Naive thymus-derived CD8-positive, alpha-beta T cell (primary cell): ENCODE results near the gene IGFBP1. TPM values are rescaled to one million over a fixed set of nuclear protein-coding genes. Genes with fewer than 3 reads are reported as not detected.

Experiments
- ATAC-seq, 2 donors: fragments of 150-1000 bp; cut with Tn5 transposase in 1 of 2; sonication (Bioruptor Pico), chemical (Tn5 transposase) in 1 of 2; 1 replicate in 1 of 2; 2 replicates in 1 of 2; pipeline ENCODE4 v1.10.0; 2021; ENCODE audit warnings: mild to moderate bottlenecking in 2 of 2, moderate library complexity in 2 of 2
- POLR2A ChIA-PET: fragments of 350-600 bp; sonication (Branson Sonifier 250); formaldehyde crosslinking; loops from one replicate; lab custom pipeline; 2021; ENCODE audit warnings: antibody characterized with exemption; lab: Charles Lee
- DNase-seq, 10 donors: peaks; one replicate each; pipeline versions ENCODE4 v3.0.0 to v3.0.0-alpha.2; 2020 to 2022
- H3K27ac Mint-ChIP-seq, 10 donors: one replicate each; pipeline ENCODE4 v1.8.0; 2020 to 2022; ENCODE audit warnings: mild to moderate bottlenecking in 10 of 10, mixed read lengths in 10 of 10, moderate library complexity in 4 of 10, inconsistent platforms in 1 of 10
- H3K27me3 Mint-ChIP-seq, 5 donors: one replicate each; pipeline ENCODE4 v1.8.0; 2021 to 2022; ENCODE audit warnings: mixed read lengths in 5 of 5
- H3K36me3 Mint-ChIP-seq, 3 donors: one replicate each; pipeline ENCODE4 v1.8.0; 2020 to 2022; ENCODE audit warnings: mixed read lengths in 3 of 3, mild to moderate bottlenecking in 2 of 3, inconsistent platforms in 1 of 3
- H3K4me1 Mint-ChIP-seq, 4 donors: one replicate each; pipeline ENCODE4 v1.8.0; 2021 to 2022; ENCODE audit warnings: mixed read lengths in 4 of 4
- H3K4me3 Mint-ChIP-seq, 10 donors: one replicate each; pipeline ENCODE4 v1.8.0; 2020 to 2022; ENCODE audit warnings: mild to moderate bottlenecking in 10 of 10, mixed read lengths in 10 of 10, moderate library complexity in 6 of 10, inconsistent platforms in 1 of 10
- H3K9me3 Mint-ChIP-seq, 9 donors: one replicate each; pipeline ENCODE4 v1.8.0; 2020 to 2022; ENCODE audit warnings: mixed read lengths in 9 of 9, mild to moderate bottlenecking in 3 of 9, inconsistent platforms in 1 of 9, moderate library complexity in 1 of 9
- polyA plus RNA-seq, 3 donors: library from polyadenylated mRNA; unstranded; fragments of 300-500 nt; fragmentation: Illumina TruSeq; gene quantifications; one replicate each; pipeline ENCODE4 v1.2.3, GENCODE V29; 2021
- total RNA-seq, 8 experiments: library from RNA in 2 of 8; stranded (reverse) in 2 of 8; gene quantifications; one replicate each; pipeline ENCODE4 v1.2.3 and lab custom pipeline; 2021 to 2026

IGFBP1 gene
- total and polyA plus RNA-seq, 5 experiments from 2014 or later = not detected

- ATAC-seq (no peak), DNase-seq (no peak)
- Mint-ChIP-seq H3K27me3 (peaks cover 2 to 13% (median 11%) of the 10 kb centered on the region in 5 donors), H3K4me1 (no peaks in the 10 kb centered on the region), H3K36me3 (no peaks in the 10 kb centered on the region), H3K9me3 (peaks cover 0 to 5% (median 0%) of the 10 kb centered on the region in 9 donors), H3K4me3 (no peak overlapping the region), H3K27ac (no peak overlapping the region)
- POLR2A ChIA-PET = no interaction called here
These were observed 18.9 kb upstream of the IGFBP1 start for GRCh38 chr7:45869426-45869825.

GRCh38 chr7:45872116-45873034 is 15.9 kb upstream of the IGFBP1 start:
- ATAC-seq (no peak), DNase-seq (no peak)
- Mint-ChIP-seq H3K27ac (no peak overlapping the region), H3K36me3 (no peaks in the 10 kb centered on the region), H3K4me3 (no peak overlapping the region), H3K27me3 (peaks cover 0 to 9% (median 5%) of the 10 kb centered on the region in 5 donors), H3K4me1 (no peaks in the 10 kb centered on the region), H3K9me3 (peaks cover 0 to 13% (median 0%) of the 10 kb centered on the region in 9 donors)
- POLR2A ChIA-PET = no interaction called here

- peaks cover 0 to 9% (median 5%) of the 10 kb centered on the region in 5 donors for H3K27me3 Mint-ChIP-seq
- DNase-seq = no peak
- H3K27ac Mint-ChIP-seq = no peak within 1 kb of the TSS
- no peaks in the 10 kb centered on the region for H3K4me1 Mint-ChIP-seq
- no peak for ATAC-seq
- peaks cover 0 to 19% (median 0%) of the 10 kb centered on the region in 9 donors for H3K9me3 Mint-ChIP-seq
- H3K4me3 Mint-ChIP-seq = no peak within 1 kb of the TSS
- H3K36me3 Mint-ChIP-seq = no peaks in the 10 kb centered on the region
- POLR2A ChIA-PET = no interaction called here
These were observed 15.3 kb upstream of the IGFBP1 start, which contains the start of gene CCDC201 for GRCh38 chr7:45873035-45873354. TSS of gene CCDC201 (minus strand) at chr7:45873082. CDS start at chr7:45873007, 75 bp downstream.

GRCh38 chr7:45873355-45873754 is 14.9 kb upstream of the IGFBP1 start:
- POLR2A ChIA-PET = no interaction called here
- Mint-ChIP-seq H3K36me3 (no peaks in the 10 kb centered on the region), H3K4me1 (no peaks in the 10 kb centered on the region), H3K4me3 (no peak overlapping the region), H3K27me3 (peaks cover 0 to 9% (median 5%) of the 10 kb centered on the region in 5 donors), H3K9me3 (peaks cover 0 to 21% (median 2%) of the 10 kb centered on the region in 9 donors), H3K27ac (no peak overlapping the region)
- no peak for ATAC-seq
- DNase-seq = no peak

GRCh38 chr7:45874408-45875131 is 13.7 kb upstream of the IGFBP1 start:
- DNase-seq (no peak), ATAC-seq (no peak)
- Mint-ChIP-seq H3K4me3 (no peak overlapping the region), H3K27ac (no peak overlapping the region), H3K9me3 (peaks cover 0 to 29% (median 10%) of the 10 kb centered on the region in 9 donors), H3K36me3 (no peaks in the 10 kb centered on the region), H3K4me1 (no peaks in the 10 kb centered on the region), H3K27me3 (peaks cover 0 to 8% (median 5%) of the 10 kb centered on the region in 5 donors)
- POLR2A ChIA-PET = no interaction called here

- H3K4me1 Mint-ChIP-seq = no peaks in the 10 kb centered on the region
- no peak for DNase-seq
- no peak overlapping the region for H3K27ac Mint-ChIP-seq
- H3K36me3 Mint-ChIP-seq = no peaks in the 10 kb centered on the region
- peaks cover 0 to 8% (median 4%) of the 10 kb centered on the region in 5 donors for H3K27me3 Mint-ChIP-seq
- ATAC-seq = no peak
- POLR2A ChIA-PET = no interaction called here
- H3K4me3 Mint-ChIP-seq = no peak overlapping the region
- H3K9me3 Mint-ChIP-seq = peaks cover 0 to 30% (median 10%) of the 10 kb centered on the region in 9 donors
These were observed 11.8 kb upstream of the IGFBP1 start for GRCh38 chr7:45876519-45876918.

GRCh38 chr7:45878457-45879144 is 9.7 kb upstream of the IGFBP1 start:
- peaks cover 2 to 10% (median 5%) of the 10 kb centered on the region in 5 donors for H3K27me3 Mint-ChIP-seq
- no peak for DNase-seq
- no peak overlapping the region for H3K27ac Mint-ChIP-seq
- no peaks in the 10 kb centered on the region for H3K4me1 Mint-ChIP-seq
- no peak for ATAC-seq
- POLR2A ChIA-PET = no interaction called here
- H3K36me3 Mint-ChIP-seq = no peaks in the 10 kb centered on the region
- H3K9me3 Mint-ChIP-seq = peaks cover 0 to 30% (median 10%) of the 10 kb centered on the region in 9 donors
- no peak overlapping the region for H3K4me3 Mint-ChIP-seq

- no peaks in the 10 kb centered on the region for H3K36me3 Mint-ChIP-seq
- H3K4me1 Mint-ChIP-seq = peaks cover 0 to 2% (median 0%) of the 10 kb centered on the region in 4 donors
- H3K27me3 Mint-ChIP-seq = peaks cover 2 to 28% (median 14%) of the 10 kb centered on the region in 5 donors
- DNase-seq (no peak), ATAC-seq (no peak)
- no peak overlapping the region for H3K4me3 Mint-ChIP-seq
- POLR2A ChIA-PET = no interaction called here
- H3K27ac Mint-ChIP-seq = no peak overlapping the region
- H3K9me3 Mint-ChIP-seq = peaks cover 0 to 30% (median 10%) of the 10 kb centered on the region in 9 donors
These were observed 7.8 kb upstream of the IGFBP1 start for GRCh38 chr7:45880433-45880860.

GRCh38 chr7:45881280-45881758 is 7.0 kb upstream of the IGFBP1 start:
- no peak overlapping the region for H3K4me3 Mint-ChIP-seq
- no peak overlapping the region for H3K27ac Mint-ChIP-seq
- peaks cover 2 to 33% (median 21%) of the 10 kb centered on the region in 5 donors for H3K27me3 Mint-ChIP-seq
- H3K4me1 Mint-ChIP-seq = peaks cover 0 to 2% (median 0%) of the 10 kb centered on the region in 4 donors
- peaks cover 0 to 25% (median 10%) of the 10 kb centered on the region in 9 donors for H3K9me3 Mint-ChIP-seq
- ATAC-seq = no peak
- no peaks in the 10 kb centered on the region for H3K36me3 Mint-ChIP-seq
- POLR2A ChIA-PET = no interaction called here
- DNase-seq = no peak

- DNase-seq (no peak), ATAC-seq (no peak)
- POLR2A ChIA-PET = no interaction called here
- Mint-ChIP-seq H3K27me3 (peaks cover 6 to 38% (median 26%) of the 10 kb centered on the region in 5 donors), H3K4me3 (no peak overlapping the region), H3K27ac (no peak overlapping the region), H3K36me3 (no peaks in the 10 kb centered on the region), H3K4me1 (peaks cover 0 to 2% (median 0%) of the 10 kb centered on the region in 4 donors), H3K9me3 (peaks cover 0 to 24% (median 10%) of the 10 kb centered on the region in 9 donors)
These were observed 6.4 kb upstream of the IGFBP1 start for GRCh38 chr7:45881759-45882464.

- no peak overlapping the region for H3K4me3 Mint-ChIP-seq
- ATAC-seq (no peak), DNase-seq (no peak)
- peaks cover 0 to 21% (median 8%) of the 10 kb centered on the region in 9 donors for H3K9me3 Mint-ChIP-seq
- POLR2A ChIA-PET = no interaction called here
- no peak overlapping the region for H3K27ac Mint-ChIP-seq
- H3K36me3 Mint-ChIP-seq = no peaks in the 10 kb centered on the region
- peaks cover 8 to 43% (median 30%) of the 10 kb centered on the region in 5 donors for H3K27me3 Mint-ChIP-seq
- H3K4me1 Mint-ChIP-seq = peaks cover 0 to 2% (median 0%) of the 10 kb centered on the region in 4 donors
These were observed 5.8 kb upstream of the IGFBP1 start for GRCh38 chr7:45882465-45882810.

- H3K27ac Mint-ChIP-seq = peak overlapping the region in 1 of 10 donors; percentile 41
These were observed 4.2 kb upstream of the IGFBP1 start for GRCh38 chr7:45884136-45884535.

More at GRCh38 chr7:45884136-45884535, 4.2 kb upstream of the IGFBP1 start:
- POLR2A ChIA-PET = no interaction called here
- Mint-ChIP-seq H3K9me3 (peaks cover 0 to 6% (median 3%) of the 10 kb centered on the region in 9 donors), H3K4me1 (peaks cover 0 to 4% (median under 1%) of the 10 kb centered on the region in 4 donors), H3K4me3 (no peak overlapping the region), H3K27me3 (peaks cover 8 to 54% (median 33%) of the 10 kb centered on the region in 5 donors), H3K36me3 (no peaks in the 10 kb centered on the region)
- DNase-seq (no peak), ATAC-seq (no peak)
